CD4-positive, alpha-beta memory T cell (primary cell): ENCODE measurements around the gene GEN1. TPM values are rescaled to one million over a fixed set of nuclear protein-coding genes. Genes with fewer than 3 reads are reported as not detected.

Experiments used
- CTCF ChIA-PET: fragments of 350-600 bp; sonication (Branson Sonifier 250); formaldehyde crosslinking; loops from one replicate; lab custom pipeline; 2021; ENCODE audit warnings: inconsistent platforms; ENCODE audit not compliant: partially characterized antibody; lab: Charles Lee
- POLR2A ChIA-PET: fragments of 350-600 bp; sonication (Branson Sonifier 250); formaldehyde crosslinking; loops from one replicate; lab custom pipeline; 2021; ENCODE audit not compliant: partially characterized antibody; lab: Charles Lee
- DNase-seq, 5 donors: peaks; one replicate each; pipeline versions ENCODE4 v3.0.0 to v3.0.0-alpha.2; 2020 to 2022; ENCODE audit warnings: mixed read lengths in 1 of 5
- H3K27ac ChIP-seq: one replicate; pipeline ENCODE4 v1.7.0; 2013; ENCODE audit warnings: low read depth, low read length
- H3K27me3 ChIP-seq: 2 replicates; pipeline ENCODE4 v1.7.0; 2013; ENCODE audit warnings: mild to moderate bottlenecking, low read length, moderate library complexity; ENCODE audit not compliant: insufficient read depth
- H3K36me3 ChIP-seq: 2 replicates; pipeline ENCODE4 v1.7.0; 2013; ENCODE audit warnings: mild to moderate bottlenecking, low read length, moderate library complexity; ENCODE audit not compliant: insufficient read depth
- H3K4me1 ChIP-seq: 2 replicates; pipeline ENCODE4 v1.7.0; 2013; ENCODE audit warnings: mild to moderate bottlenecking, low read length, moderate library complexity; ENCODE audit not compliant: insufficient read depth
- H3K4me3 ChIP-seq, 2 donors: one replicate each; pipeline ENCODE4 v1.7.0; 2013; ENCODE audit warnings: low read length in 2 of 2, mild to moderate bottlenecking in 1 of 2
- H3K9me3 ChIP-seq, 2 donors: one replicate each; pipeline ENCODE4 v1.7.0; 2013; ENCODE audit warnings: low read length in 2 of 2, control low read depth in 1 of 2; ENCODE audit not compliant: control insufficient read depth in 1 of 2
- H3K27ac Mint-ChIP-seq, 7 donors: one replicate each; pipeline ENCODE4 v1.8.0; 2020 to 2021; ENCODE audit warnings: mixed read lengths in 7 of 7, mild to moderate bottlenecking in 6 of 7, inconsistent platforms in 3 of 7, moderate library complexity in 3 of 7
- H3K27me3 Mint-ChIP-seq, 2 donors: one replicate each; pipeline ENCODE4 v1.8.0; 2020 to 2021; ENCODE audit warnings: mixed read lengths in 2 of 2
- H3K36me3 Mint-ChIP-seq, 2 donors: one replicate each; pipeline ENCODE4 v1.8.0; 2020 to 2021; ENCODE audit warnings: mixed read lengths in 2 of 2, inconsistent platforms in 1 of 2, mild to moderate bottlenecking in 1 of 2
- H3K4me1 Mint-ChIP-seq, 4 donors: one replicate each; pipeline ENCODE4 v1.8.0; 2020 to 2021; ENCODE audit warnings: mixed read lengths in 4 of 4, mild to moderate bottlenecking in 1 of 4
- H3K4me3 Mint-ChIP-seq, 8 donors: one replicate each; pipeline ENCODE4 v1.8.0; 2020 to 2021; ENCODE audit warnings: mixed read lengths in 8 of 8, mild to moderate bottlenecking in 7 of 8, moderate library complexity in 6 of 8, inconsistent platforms in 3 of 8
- H3K9me3 Mint-ChIP-seq, 8 donors: one replicate each; pipeline ENCODE4 v1.8.0; 2020 to 2021; ENCODE audit warnings: mixed read lengths in 8 of 8, mild to moderate bottlenecking in 5 of 8, inconsistent platforms in 3 of 8, moderate library complexity in 1 of 8
- intact Hi-C: fragments of 100-400 bp; cut with micrococcal nuclease; formaldehyde crosslinking; loops from one replicate; pipeline ENCODE4 v1.15.1; 2023
- polyA plus RNA-seq, 2 donors: library from polyadenylated mRNA; unstranded; fragments of 300-500 nt; fragmentation: Illumina TruSeq; gene quantifications; one replicate each; pipeline ENCODE4 v1.2.3, GENCODE V29; 2021
- total RNA-seq, 2 experiments: library from RNA; stranded (reverse); gene quantifications; one replicate each; pipeline ENCODE4 v1.2.3, GENCODE V29; 2021

GEN1 gene
- total and polyA plus RNA-seq, 4 experiments from 2014 or later = 0.22 to 6.2 (median 3.4) TPM

DNA sequence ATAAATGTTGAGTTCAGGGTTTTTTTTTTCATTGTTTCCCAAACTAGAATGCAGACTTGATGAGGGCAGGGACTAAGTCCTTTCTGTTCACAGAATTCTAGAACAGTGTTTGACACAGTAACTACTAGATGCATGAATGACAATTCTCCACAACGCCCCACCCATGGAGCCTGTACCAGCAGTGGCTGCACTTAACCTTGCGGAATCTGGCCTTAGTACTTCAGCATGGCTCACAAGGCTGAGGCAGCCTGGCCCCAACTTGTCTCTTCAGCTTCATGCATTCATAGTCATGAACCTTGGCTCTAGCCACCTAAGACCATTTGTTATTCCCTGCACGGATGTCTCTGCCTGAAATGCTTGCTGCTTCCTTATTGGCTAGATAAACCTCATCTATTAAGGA is 32.8 kb downstream of the GEN1 start:
- POLR2A ChIA-PET = no interaction called here

GRCh38 chr2:17788773-17789172 is 34.8 kb downstream of the GEN1 start:
- H3K27ac ChIP-seq = no peak overlapping the region
- Mint-ChIP-seq H3K36me3 (no peaks in the 10 kb centered on the region), H3K9me3 (no peaks in the 10 kb centered on the region), H3K4me3 (no peak overlapping the region), H3K27me3 (peaks cover 13 to 24% of the 10 kb centered on the region in 2 donors), H3K4me1 (no peaks in the 10 kb centered on the region), H3K27ac (no peak overlapping the region)
- CTCF ChIA-PET = no interaction called here
- H3K4me1 ChIP-seq = no peaks in the 10 kb centered on the region
- intact Hi-C loops = no loop called here
- DNase-seq = no peak
- no peaks in the 10 kb centered on the region for H3K27me3 ChIP-seq
- POLR2A ChIA-PET = no interaction called here
- H3K9me3 ChIP-seq = no peaks in the 10 kb centered on the region
- no peaks in the 10 kb centered on the region for H3K36me3 ChIP-seq
- H3K4me3 ChIP-seq = no peak overlapping the region

More for the DNA sequence above, 32.8 kb downstream of the GEN1 start:
- no peak for DNase-seq
- no peaks in the 10 kb centered on the region for H3K4me1 ChIP-seq
- intact Hi-C loops = no loop called here
- H3K4me1 Mint-ChIP-seq = no peaks in the 10 kb centered on the region
- H3K4me3 Mint-ChIP-seq = no peak overlapping the region
- H3K27ac Mint-ChIP-seq = no peak overlapping the region
- H3K9me3 Mint-ChIP-seq = no peaks in the 10 kb centered on the region
- no peaks in the 10 kb centered on the region for H3K27me3 ChIP-seq
- H3K27me3 Mint-ChIP-seq = peaks cover 9 to 10% of the 10 kb centered on the region in 2 donors
- H3K9me3 ChIP-seq = no peaks in the 10 kb centered on the region
- H3K36me3 ChIP-seq = no peaks in the 10 kb centered on the region
- no peak overlapping the region for H3K4me3 ChIP-seq
- CTCF ChIA-PET = no interaction called here
- peaks cover 2 to 6% of the 10 kb centered on the region in 2 donors for H3K36me3 Mint-ChIP-seq
- no peak overlapping the region for H3K27ac ChIP-seq

- Histone ChIP-seq H3K9me3 (no peaks in the 10 kb centered on the region), H3K36me3 (no peaks in the 10 kb centered on the region), H3K27me3 (no peaks in the 10 kb centered on the region), H3K4me1 (no peaks in the 10 kb centered on the region), H3K27ac (no peak overlapping the region), H3K4me3 (no peak overlapping the region)
- H3K4me3 Mint-ChIP-seq = no peak overlapping the region
- no peaks in the 10 kb centered on the region for H3K9me3 Mint-ChIP-seq
- no peak overlapping the region for H3K27ac Mint-ChIP-seq
- H3K36me3 Mint-ChIP-seq = no peaks in the 10 kb centered on the region
- ChIA-PET POLR2A (no interaction called here), CTCF (no interaction called here)
- intact Hi-C loops = no loop called here
- peaks cover 20 to 33% of the 10 kb centered on the region in 2 donors for H3K27me3 Mint-ChIP-seq
- no peaks in the 10 kb centered on the region for H3K4me1 Mint-ChIP-seq
- DNase-seq = no peak
These were observed 36.6 kb downstream of the GEN1 start for GRCh38 chr2:17790536-17790935.

GRCh38 chr2:17791121-17791816 is 37.3 kb downstream of the GEN1 start:
- POLR2A ChIA-PET = no interaction called here
- Histone ChIP-seq H3K27ac (no peak overlapping the region), H3K4me3 (no peak overlapping the region), H3K4me1 (no peaks in the 10 kb centered on the region), H3K36me3 (no peaks in the 10 kb centered on the region), H3K9me3 (no peaks in the 10 kb centered on the region), H3K27me3 (no peaks in the 10 kb centered on the region)
- no peaks in the 10 kb centered on the region for H3K4me1 Mint-ChIP-seq
- H3K36me3 Mint-ChIP-seq = no peaks in the 10 kb centered on the region
- peaks cover 21 to 34% of the 10 kb centered on the region in 2 donors for H3K27me3 Mint-ChIP-seq
- intact Hi-C loops = no loop called here
- H3K4me3 Mint-ChIP-seq = no peak overlapping the region
- H3K9me3 Mint-ChIP-seq = no peaks in the 10 kb centered on the region
- no peak for DNase-seq
- H3K27ac Mint-ChIP-seq = no peak overlapping the region
- CTCF ChIA-PET = no interaction called here

GRCh38 chr2:17791817-17792130 is 37.8 kb downstream of the GEN1 start:
- H3K4me3 ChIP-seq = no peak overlapping the region
- H3K27me3 Mint-ChIP-seq = peaks cover 21 to 37% of the 10 kb centered on the region in 2 donors
- CTCF ChIA-PET = no interaction called here
- no peaks in the 10 kb centered on the region for H3K9me3 Mint-ChIP-seq
- no peak for DNase-seq
- intact Hi-C loops = no loop called here
- H3K27ac ChIP-seq = no peak overlapping the region
- no peak overlapping the region for H3K4me3 Mint-ChIP-seq
- H3K4me1 ChIP-seq = no peaks in the 10 kb centered on the region
- no peaks in the 10 kb centered on the region for H3K9me3 ChIP-seq
- no peak overlapping the region for H3K27ac Mint-ChIP-seq
- H3K36me3 ChIP-seq = no peaks in the 10 kb centered on the region
- H3K36me3 Mint-ChIP-seq = no peaks in the 10 kb centered on the region
- no peaks in the 10 kb centered on the region for H3K27me3 ChIP-seq
- H3K4me1 Mint-ChIP-seq = no peaks in the 10 kb centered on the region
- POLR2A ChIA-PET = no interaction called here

DNA sequence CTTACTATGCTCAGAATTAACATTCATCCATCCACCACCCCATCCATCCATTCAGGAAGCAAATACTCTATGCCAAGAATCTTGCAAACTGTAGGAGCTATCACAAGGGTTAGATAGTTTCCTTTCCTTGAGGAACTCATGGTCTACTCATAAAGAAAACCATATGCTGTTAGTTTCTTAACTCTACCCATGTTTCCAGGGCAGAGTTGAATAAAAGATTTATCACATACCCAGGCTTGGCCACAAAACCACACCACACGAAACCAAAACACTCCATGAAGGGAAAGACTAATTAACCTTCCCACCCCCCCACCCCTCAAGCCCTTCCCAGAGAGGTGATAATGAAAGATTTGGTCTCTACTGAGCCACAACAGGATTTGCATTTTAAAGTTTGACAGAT is 38.6 kb downstream of the GEN1 start:
- no peaks in the 10 kb centered on the region for H3K9me3 ChIP-seq
- no peaks in the 10 kb centered on the region for H3K27me3 ChIP-seq
- CTCF ChIA-PET = no interaction called here
- H3K4me1 ChIP-seq = no peaks in the 10 kb centered on the region
- no peak overlapping the region for H3K4me3 ChIP-seq
- peaks cover 21 to 37% of the 10 kb centered on the region in 2 donors for H3K27me3 Mint-ChIP-seq
- no peak overlapping the region for H3K4me3 Mint-ChIP-seq
- no peak overlapping the region for H3K27ac Mint-ChIP-seq
- H3K27ac ChIP-seq = no peak overlapping the region
- H3K9me3 Mint-ChIP-seq = no peaks in the 10 kb centered on the region
- POLR2A ChIA-PET = no interaction called here
- H3K4me1 Mint-ChIP-seq = no peaks in the 10 kb centered on the region
- H3K36me3 Mint-ChIP-seq = no peaks in the 10 kb centered on the region
- intact Hi-C loops = no loop called here
- no peaks in the 10 kb centered on the region for H3K36me3 ChIP-seq
- DNase-seq = no peak

DNA sequence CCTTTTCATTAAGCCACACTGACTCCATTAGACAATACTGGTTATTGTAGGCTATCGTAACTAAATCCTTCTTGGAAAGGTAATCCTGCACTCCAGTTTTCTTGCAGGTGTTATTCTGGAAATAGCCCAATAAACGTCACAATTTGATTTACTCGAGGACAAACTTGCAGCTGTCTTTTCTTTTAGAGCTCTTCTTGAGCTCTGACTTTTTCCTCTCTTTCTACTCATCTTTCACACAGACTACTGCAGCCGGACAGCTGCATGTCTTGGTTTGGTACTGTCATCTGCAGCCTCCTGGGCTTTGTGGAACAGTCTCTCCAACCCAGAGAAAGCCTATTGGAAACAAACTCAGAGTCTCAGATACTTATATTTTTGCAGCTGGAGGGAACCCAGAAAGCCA is 39.4 kb downstream of the GEN1 start:
- Histone ChIP-seq H3K4me3 (no peak overlapping the region), H3K27ac (no peak overlapping the region), H3K36me3 (no peaks in the 10 kb centered on the region), H3K27me3 (no peaks in the 10 kb centered on the region), H3K4me1 (no peaks in the 10 kb centered on the region), H3K9me3 (no peaks in the 10 kb centered on the region)
- Mint-ChIP-seq H3K4me3 (no peak overlapping the region), H3K27ac (no peak overlapping the region), H3K27me3 (peaks cover 22 to 39% of the 10 kb centered on the region in 2 donors), H3K9me3 (peaks cover 0 to 2% (median 0%) of the 10 kb centered on the region in 8 donors), H3K36me3 (no peaks in the 10 kb centered on the region), H3K4me1 (no peaks in the 10 kb centered on the region)
- intact Hi-C loops = no loop called here
- ChIA-PET CTCF (no interaction called here), POLR2A (no interaction called here)
- DNase-seq = no peak
